Erythroblast (primary cell): ENCODE measurements around the gene RAP1GAP2.

ENCODE experiments used
- GATA1 ChIP-seq: IDR thresholded peaks from 2 replicates; pipeline ENCODE4 v1.6.1; 2011; ENCODE audit warnings: low read depth, mild to moderate bottlenecking, control low read depth, low read length, moderate library complexity
- POLR2A ChIP-seq: IDR thresholded peaks from 2 replicates; pipeline ENCODE4 v1.6.1; 2011; ENCODE audit warnings: mild to moderate bottlenecking, low read length

- TF ChIP-seq POLR2A (no peak), GATA1 (no peak)
Observed at GRCh38 chr17:2958706-2959222, 162.5 kb downstream of the RAP1GAP2 start.
